HL-60/S4 treated with retinoic acid at 250 ng/mL for 4 days and 3 days (cell line): ENCODE data around the gene PATE1.
"Not testable (repeated sequence)": the region's sequence is repeated elsewhere in the genome, so short reads cannot be mapped to it uniquely, and the experiment has no call there.

ENCODE experiments used
- in situ Hi-C: fragments of 300-500 bp; cut with MboI; formaldehyde crosslinking; loops from 2 replicates; pipeline ENCODE4 v1.7.0; 2022; ENCODE audit warnings: low sequenced_read_pairs

PATE1 gene, protein sequence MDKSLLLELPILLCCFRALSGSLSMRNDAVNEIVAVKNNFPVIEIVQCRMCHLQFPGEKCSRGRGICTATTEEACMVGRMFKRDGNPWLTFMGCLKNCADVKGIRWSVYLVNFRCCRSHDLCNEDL

DNA sequence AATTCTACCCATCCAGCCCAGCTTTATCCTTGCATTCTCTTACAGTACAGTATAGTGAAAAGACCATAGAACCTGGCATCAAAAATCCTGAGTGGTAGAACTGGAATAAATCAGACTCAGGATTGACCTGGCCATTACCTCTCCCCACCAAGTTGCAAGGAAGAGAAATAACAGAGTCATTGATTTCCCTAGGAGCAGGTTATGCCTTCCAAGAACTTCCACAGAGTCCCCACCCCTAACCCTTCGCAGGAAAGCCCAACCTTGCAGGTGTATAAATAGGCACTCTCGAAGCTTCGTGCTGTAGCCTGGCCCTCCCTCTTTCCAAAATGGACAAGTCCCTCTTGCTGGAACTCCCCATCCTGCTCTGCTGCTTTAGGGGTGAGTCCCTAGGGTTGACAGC lies at the start of gene PATE1:
TSS of gene PATE1 (plus strand) at position 301 of the 400 bp plus-strand sequence. CDS start at position 327, 26 bp downstream.
- in situ Hi-C loops: no loop called here

DNA sequence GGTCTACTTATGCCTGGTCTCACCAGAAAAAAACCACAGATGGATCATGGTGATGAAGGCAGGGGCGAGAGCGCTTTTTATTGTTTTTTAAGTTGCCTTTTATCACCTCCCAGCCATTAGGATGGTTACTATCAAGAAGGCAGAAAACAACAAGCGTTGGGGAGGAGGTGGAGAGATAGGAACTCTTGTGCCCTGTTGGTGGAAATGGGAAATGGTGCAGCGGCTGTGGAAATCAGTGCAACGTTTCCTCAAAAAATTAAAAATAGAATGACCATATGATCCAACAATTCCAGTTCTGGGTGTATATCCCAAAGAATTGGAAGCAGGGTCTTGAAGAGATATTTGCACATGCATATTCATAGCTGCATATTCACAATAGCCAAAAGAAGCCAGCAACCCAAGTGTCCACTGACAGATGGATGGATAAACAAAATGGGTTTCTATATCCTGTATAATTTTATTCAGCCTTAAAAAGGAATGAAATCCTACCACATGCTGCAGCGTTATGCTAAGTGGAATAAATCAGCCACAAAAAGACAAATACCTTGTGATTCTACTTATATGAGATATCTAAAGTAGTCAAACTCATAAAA lies 45.0 kb upstream of the PATE1 start:
- in situ Hi-C loops: no loop called here

DNA sequence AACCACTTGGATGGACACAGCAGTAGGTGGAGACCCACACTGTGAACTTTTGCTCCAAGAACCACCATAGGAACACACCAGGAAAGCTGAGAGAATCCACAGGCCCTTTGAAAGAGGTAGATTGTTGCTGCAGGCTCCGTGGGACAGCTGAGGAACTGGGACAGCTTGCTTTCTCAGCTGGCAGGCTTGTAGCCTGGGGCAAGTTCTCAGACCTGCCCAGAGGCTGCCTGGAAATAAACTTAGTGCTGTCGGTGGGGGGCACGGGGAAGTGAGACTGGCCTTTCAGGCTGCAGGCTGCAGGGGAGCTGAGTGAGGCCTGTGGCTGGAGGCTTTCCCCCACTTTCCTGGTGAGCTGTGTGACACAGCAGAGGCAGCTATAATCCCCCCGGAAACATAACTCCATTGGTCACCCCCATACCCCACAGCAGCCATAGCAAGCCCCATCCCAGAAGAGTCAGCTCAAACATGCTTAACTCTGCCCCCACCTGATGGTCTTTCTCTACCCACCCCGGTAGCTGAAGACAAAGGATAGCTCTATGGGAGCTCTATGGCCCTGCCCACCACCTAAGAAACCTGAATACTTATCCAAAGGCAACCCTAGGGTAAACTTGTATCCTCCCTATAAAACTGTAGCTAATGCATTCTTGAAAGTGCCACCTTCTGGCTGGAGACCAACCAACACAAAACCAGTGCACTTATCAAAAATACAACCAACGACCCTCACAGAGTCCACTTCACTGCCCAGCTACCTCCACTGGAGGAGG lies 44.0 kb upstream of the PATE1 start:
- in situ Hi-C loops: no loop called here

DNA sequence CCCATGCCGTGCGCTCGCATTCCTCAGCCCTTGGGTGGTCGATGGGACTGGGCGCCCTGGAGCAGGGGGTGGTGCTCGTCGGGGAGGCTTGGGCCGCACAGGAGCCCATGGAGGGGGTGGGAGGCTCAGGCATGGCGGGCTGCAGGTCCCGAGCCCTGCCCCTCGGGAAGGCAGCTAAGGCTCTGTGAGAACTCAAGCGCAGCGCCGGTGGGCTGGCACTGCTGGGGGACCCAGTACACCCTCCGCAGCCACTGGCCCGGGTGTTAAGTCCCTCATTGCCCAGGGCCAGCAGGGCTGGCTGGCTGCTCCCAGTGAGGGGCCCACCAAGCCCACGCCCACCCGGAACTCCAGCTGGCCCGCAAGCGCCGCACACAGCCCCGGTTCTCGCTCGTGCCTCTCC lies 41.4 kb upstream of the PATE1 start:
- in situ Hi-C loops: not testable (repeated sequence)

DNA sequence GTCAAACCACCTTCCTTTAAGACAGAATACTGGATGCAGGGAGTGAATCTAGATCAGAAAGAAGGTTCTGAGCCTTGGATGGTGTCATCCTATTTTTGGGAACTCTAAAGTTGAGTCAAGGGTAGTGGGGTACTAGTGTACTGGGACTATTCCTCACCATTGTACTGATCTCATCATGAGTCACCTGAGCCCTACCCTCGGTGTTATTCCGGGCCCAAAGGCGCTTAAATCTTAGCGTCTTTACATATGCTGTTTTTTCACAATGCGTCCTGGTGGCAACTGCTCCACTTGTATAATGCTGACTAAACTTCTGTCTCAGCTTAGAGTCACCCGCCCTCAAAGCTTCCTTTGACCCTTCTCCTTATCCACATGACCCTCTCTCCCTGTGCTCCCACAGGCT lies 25.3 kb upstream of the PATE1 start:
- in situ Hi-C loops: no loop called here

DNA sequence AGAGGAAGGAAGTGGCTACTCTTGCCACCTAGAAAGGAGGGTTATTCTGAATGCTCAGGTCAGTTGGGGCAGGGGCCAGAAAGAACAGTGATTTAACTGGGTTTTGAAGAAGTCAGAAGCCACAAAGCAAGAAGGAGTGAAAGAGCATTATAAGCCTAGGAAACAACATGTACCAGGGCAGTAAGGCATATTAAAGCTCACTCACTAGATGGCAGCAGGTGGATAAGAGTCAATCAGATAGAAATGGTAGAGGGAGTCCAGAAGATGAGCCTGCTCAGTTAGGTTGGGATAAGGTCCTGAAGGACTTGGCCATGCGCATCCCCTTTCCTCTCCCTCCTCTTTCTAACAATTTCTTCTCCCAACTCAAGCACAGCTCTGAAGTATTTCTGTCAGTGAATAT lies 22.0 kb upstream of the PATE1 start:
- in situ Hi-C loops: no loop called here

DNA sequence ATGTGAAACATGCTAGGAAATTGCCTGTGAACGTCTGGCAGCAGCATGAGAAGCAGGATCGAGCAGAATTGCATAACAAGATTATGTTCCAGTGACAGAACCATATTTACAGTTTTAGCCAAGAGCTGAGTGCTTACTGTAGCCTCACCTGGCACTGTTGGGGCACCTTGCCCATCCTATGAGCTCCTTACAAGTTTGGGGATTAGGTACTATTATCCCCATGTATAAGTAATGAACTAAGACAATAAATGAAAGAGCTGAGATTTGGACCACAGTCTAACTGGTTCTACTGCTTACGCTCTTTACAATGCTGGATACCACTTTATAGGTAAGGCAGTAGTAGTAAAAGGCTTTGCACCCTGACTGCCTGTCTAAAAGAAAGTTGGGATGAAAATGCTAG lies 17.1 kb upstream of the PATE1 start:
- in situ Hi-C loops: no loop called here

DNA sequence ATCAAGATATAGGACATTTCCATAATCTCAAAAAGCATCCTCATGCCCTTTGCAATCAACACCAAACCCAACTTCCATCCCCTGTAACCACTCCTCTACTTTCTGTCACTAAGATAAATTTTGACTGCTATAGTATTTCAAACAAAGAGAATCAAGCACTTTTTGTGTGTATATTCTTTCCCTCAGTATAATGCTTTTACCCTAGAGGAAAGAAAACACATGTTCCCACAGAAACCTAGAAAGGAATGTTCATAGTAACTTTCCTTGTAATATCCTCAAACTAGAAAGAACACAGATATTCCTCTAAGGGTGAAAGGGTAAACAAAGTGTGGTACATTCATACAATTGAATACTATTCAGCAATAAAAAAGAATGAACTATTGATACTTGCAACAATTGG lies 5.5 kb upstream of the PATE1 start:
- in situ Hi-C loops: no loop called here

DNA sequence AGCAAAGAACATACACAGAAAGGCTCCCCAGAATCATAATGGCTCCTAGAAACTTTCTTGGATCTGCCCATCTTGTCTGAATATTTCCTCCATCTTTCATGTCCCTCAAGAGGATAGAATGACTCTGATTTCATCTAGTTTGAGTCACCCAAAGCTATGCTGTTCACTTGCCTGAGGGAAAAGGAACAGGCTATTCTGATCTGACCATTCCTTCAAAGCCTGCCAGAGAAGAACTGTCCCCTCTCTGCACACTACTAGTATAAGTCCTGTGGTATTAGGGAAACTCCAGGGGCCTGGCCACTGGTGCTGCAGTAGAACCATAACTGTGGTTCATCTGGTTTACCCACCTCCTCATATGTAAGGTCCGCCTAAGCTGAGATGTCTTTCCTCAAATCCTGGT lies 2.4 kb upstream of the PATE1 start:
- in situ Hi-C loops: no loop called here

DNA sequence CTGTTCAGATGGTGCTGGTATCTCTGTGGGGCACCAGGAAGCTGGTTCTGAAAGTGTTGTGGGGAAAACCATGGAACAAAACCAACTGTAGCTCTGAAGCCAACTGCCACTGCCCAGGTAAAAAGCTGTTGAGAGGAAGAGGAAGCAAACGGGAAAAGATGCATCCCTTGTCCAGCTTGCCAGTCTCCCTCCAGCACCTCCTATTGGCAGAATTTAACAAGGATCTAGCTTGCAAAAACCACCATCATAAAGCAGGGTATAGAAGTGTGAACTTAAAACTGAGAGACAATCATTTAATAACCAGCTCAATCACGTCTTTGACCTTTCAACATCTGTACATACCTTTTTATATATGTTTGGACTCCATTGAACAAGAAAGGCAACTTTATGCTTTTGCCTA lies 4.5 kb downstream of the PATE1 start:
- in situ Hi-C loops: no loop called here

DNA sequence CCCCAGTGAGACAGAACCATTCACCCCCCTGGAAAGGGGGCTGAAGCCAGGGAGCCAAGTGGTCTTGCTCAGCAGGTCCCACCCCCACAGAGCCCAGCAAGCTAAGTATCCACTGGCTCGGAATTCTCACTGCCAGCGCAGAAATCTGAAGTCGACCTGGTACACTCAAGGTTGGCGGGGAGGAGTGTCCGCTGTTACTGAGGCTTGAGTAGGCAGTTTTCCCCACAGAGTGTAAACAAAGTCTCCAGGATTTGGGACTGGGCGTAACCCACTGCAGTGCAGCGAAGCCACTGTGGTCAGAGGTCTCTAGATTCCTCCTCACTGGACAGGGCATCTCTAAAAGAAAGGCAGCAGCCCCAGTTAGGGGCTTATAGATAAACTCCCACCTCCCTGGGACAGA lies 10.0 kb downstream of the PATE1 start:
- in situ Hi-C loops: no loop called here

DNA sequence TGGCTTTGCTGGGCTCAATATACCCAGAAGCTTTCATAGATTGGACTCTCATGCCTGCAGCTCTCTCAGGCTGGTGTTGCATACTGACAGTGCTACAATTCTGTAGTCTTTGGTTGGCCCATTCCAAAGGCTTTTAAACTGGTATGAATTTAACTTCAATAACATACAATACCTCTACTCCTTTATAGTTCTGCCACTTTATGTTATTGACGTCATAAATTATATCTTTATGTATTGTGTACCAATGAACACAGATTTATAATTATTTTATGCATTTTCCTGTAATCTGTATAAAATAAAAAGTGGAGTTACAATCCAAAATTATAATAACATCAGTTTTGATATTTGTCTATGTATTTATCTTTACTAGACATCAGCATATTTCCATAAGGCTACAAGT lies 16.4 kb downstream of the PATE1 start:
- in situ Hi-C loops: no loop called here

DNA sequence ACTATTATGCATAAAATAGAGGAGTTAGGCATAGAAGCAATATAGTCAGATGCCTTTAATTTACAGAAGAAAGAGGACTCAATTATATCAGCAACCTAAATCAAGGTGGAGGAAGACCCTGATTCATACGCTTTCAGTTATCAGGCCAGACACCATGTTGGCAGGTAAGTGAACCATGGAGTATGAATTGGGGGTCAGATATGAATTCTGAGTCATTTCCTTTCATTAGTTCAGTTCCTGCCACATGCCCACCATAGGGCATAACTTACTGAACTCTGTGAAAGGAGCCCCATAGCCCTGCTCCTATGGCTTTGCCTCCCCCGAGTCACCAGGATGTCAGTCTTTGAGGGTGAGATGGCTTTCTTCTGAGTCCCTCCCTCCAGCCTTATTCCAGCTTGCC lies 17.4 kb downstream of the PATE1 start:
- in situ Hi-C loops: no loop called here

DNA sequence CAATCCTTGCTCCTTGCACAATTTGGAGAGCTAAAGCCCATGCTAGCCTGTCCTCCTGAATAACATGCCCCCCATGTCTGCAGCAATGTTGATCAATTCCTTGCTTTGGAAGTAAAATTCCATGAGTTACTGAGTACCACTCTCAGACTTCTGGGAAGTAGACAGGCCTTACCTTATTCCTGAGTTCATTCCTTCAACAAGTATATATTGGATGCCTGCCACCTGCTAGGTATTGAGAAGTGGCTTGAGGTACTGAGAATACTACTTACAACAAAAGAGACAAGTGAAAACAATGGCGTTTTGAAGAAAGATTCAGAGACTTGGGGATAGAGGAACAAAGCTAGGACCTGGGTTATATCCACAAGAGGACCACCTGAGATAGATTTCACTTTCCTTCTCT lies 20.2 kb downstream of the PATE1 start:
- in situ Hi-C loops: no loop called here

DNA sequence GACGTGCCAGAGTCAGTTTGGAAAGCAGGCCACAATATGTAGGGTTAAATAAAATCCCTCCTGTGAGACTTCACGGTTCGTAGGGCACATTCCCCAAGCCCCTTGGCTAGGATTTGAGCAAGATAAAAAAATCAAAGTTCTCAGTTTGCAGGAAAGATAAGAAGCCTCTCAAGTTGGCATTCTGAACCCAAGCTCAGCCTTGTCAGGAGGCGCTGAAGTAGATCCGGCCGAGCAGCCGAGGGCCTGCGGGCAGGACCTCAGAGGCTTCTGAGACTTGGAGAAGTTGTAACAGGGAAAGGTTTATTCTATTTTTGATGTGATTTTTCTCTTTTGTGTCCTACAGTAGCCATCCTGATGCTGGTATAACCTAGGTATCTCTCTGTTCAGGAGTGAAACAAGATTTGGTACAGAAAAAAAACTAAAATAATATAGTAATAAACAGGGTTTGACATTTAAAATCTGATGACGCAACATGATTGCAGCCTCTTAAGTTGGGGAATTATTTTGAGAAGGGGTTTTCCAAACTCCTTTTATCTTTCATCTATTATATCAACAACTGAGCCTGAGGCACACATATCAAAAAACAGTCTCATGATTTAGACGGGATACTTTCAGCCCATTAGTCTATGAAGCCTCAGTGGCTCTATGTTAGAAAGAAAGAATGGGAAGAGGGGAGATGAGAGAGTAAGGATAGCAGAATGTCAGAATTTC lies 22.4 kb downstream of the PATE1 start:
- in situ Hi-C loops: no loop called here

DNA sequence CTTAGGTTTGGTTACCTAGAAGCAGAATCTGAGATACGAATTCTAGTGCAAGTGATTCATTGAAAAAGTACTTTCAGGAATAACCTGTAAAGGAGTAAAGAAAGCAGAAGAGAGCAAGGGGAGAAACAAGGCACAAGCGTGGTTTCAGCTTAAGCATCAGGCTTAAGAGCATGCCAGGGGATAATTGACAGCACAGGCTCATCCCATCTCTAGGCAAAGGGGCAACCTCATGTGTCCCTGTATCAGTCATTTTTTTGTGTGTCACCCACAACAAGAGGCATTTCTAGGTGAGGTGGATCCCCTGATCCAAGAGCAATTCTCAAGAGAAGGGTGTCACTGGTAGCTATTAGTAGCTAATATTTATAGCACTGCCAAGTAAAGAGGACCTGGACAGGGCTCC lies 24.5 kb downstream of the PATE1 start:
- in situ Hi-C loops: no loop called here

DNA sequence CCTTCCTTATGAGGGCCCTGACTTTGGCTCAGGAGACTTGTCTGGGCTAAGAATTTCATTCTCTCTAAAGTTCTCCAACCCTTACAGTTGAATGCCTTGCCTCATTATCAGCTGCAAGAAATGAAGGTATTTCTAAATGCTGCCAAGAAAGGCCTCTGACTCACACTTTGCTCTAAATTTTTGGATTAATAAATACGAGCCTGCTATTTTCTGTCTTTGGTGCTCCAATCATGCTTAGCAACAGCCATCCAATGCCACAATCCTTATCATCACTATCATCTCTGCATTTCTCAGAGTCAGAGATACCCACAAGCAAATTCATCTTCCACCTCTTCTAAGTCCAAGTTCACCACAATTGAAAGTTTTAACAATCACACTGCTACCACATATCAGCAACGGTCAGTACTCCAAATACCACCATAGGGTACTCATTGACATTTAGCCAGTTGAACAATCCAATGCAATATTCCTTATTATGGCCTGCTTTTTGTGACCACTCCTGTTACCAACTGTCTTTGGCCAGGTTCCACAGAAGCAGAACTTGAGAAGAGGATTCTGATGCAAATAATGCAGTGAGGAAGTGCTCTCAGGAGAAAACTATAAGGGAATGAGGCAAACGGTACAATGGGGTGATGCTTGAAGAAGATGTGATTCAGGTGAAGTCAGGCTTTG lies 26.9 kb downstream of the PATE1 start:
- in situ Hi-C loops: no loop called here

DNA sequence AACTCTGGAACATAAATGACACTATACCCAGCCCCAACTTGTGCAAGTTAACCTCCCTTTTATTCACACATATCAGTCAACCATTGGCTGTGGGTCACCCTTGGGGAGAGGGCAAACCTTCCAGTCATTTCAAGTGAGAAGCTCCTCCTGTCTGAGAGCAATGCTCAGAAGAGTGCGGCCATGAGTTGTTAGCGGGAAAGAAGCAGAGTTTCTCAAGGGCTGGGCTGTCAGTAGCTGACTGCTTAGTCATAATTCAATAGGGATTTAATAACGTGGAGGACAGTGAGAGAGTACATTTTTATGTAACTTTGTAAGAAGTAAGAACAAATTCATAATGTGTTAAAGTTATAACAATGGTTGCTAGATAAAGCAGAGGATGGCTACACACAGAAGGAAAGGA lies 27.4 kb downstream of the PATE1 start:
- in situ Hi-C loops: no loop called here

DNA sequence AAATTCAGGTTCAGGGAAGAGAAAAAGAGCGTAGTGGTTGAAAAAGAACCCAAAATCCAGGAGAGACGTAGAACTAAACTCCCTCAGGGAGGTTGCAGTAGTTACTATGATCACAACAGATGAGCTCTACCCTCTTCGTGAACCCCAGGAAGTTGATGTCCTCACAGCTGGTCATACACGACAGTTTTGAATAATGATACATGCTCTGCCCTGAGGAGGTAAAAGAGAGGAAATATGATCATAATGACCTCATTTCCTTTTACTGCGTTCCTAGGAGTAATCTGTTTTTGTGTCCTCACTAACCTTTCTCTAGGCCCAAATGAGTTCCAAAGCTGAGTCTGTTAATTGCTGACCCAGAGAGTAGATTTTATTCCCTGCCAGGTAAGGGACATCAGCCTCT lies 31.2 kb downstream of the PATE1 start:
- in situ Hi-C loops: no loop called here

DNA sequence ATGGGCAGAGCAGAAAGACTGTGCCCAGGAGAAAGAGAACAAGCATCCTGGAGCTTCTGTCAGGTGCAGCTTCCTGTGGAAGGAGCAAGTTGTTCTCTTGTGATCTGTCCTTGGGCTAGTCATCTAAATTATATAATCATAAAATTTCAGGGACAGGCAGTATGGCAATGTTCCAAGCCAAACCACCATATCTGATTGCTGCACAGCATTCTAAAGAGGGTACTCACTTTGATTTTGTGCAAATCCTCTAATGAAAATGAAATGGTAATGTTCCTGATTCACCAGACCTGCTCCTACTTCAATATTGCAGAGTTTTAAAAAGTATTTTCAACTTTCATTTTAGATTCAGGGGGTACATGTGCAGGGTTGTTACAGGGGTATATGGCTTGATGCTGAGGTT lies 32.6 kb downstream of the PATE1 start, which contains the start of gene PATE2:
TSS of gene PATE2 (minus strand) at position 101 of the 400 bp plus-strand sequence. CDS start at position 46, 55 bp downstream.
- in situ Hi-C loops: no loop called here

DNA sequence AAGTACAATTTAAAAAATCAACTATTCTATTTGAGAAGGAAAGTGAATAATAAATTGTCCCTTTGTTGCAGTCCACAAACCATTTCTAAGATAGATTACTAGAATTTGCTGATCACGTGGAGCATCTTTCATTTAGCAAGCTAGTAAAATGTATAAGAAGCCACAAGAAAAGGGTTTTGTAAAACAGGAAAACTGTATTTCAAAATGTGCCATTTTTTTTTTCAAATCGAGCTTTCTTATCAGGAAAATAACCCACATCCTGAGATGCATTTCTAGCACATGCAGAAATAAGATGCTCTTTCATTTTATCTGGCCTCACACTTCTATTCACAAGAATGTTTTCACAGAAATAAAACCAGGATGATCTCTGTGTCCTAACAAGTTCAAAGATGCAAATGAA lies 38.6 kb downstream of the PATE1 start:
- in situ Hi-C loops: no loop called here
